ENCODE results near the gene COMMD6. TPM values are rescaled to one million over a fixed set of nuclear protein-coding genes. Genes with fewer than 3 reads are reported as not detected.

Gene COMMD6
- polyA plus RNA-seq, 1 donor from 2014 or later, result 301 TPM

GRCh38 chr13:75491376-75491775 lies 46.3 kb downstream of the COMMD6 start:
- H3K9me3 ChIP-seq (ENCODE audit: low read length), result no peaks in the 10 kb centered on the region
- H3K4me2 ChIP-seq (ENCODE audit: low read length), result no peak overlapping the region
- no peak overlapping the region for H3K4me3 ChIP-seq (ENCODE audit: low read length)
- no peak overlapping the region for H2AFZ ChIP-seq (ENCODE audit: low read depth, low read length)
- H4K20me1 ChIP-seq (ENCODE audit: insufficient read depth), result no peaks in the 10 kb centered on the region
- no peak for TF ChIP-seq SMC3 (conservative IDR thresholded peaks at IDR 0.05; ENCODE audit: poor library complexity)
- TF ChIP-seq POLR2AphosphoS5 (IDR thresholded peaks at IDR 0.05), result no peak
- TF ChIP-seq, protein P1, sequence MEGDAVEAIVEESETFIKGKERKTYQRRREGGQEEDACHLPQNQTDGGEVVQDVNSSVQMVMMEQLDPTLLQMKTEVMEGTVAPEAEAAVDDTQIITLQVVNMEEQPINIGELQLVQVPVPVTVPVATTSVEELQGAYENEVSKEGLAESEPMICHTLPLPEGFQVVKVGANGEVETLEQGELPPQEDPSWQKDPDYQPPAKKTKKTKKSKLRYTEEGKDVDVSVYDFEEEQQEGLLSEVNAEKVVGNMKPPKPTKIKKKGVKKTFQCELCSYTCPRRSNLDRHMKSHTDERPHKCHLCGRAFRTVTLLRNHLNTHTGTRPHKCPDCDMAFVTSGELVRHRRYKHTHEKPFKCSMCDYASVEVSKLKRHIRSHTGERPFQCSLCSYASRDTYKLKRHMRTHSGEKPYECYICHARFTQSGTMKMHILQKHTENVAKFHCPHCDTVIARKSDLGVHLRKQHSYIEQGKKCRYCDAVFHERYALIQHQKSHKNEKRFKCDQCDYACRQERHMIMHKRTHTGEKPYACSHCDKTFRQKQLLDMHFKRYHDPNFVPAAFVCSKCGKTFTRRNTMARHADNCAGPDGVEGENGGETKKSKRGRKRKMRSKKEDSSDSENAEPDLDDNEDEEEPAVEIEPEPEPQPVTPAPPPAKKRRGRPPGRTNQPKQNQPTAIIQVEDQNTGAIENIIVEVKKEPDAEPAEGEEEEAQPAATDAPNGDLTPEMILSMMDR (IDR thresholded peaks at IDR 0.05; ENCODE audit: poor library complexity, severe bottlenecking), result no peak
- TF ChIP-seq EZH2 (IDR thresholded peaks at IDR 0.05; ENCODE audit: borderline replicate concordance, insufficient read depth, low read length, poor library complexity, severe bottlenecking), result no peak
- TF ChIP-seq, protein P2, sequence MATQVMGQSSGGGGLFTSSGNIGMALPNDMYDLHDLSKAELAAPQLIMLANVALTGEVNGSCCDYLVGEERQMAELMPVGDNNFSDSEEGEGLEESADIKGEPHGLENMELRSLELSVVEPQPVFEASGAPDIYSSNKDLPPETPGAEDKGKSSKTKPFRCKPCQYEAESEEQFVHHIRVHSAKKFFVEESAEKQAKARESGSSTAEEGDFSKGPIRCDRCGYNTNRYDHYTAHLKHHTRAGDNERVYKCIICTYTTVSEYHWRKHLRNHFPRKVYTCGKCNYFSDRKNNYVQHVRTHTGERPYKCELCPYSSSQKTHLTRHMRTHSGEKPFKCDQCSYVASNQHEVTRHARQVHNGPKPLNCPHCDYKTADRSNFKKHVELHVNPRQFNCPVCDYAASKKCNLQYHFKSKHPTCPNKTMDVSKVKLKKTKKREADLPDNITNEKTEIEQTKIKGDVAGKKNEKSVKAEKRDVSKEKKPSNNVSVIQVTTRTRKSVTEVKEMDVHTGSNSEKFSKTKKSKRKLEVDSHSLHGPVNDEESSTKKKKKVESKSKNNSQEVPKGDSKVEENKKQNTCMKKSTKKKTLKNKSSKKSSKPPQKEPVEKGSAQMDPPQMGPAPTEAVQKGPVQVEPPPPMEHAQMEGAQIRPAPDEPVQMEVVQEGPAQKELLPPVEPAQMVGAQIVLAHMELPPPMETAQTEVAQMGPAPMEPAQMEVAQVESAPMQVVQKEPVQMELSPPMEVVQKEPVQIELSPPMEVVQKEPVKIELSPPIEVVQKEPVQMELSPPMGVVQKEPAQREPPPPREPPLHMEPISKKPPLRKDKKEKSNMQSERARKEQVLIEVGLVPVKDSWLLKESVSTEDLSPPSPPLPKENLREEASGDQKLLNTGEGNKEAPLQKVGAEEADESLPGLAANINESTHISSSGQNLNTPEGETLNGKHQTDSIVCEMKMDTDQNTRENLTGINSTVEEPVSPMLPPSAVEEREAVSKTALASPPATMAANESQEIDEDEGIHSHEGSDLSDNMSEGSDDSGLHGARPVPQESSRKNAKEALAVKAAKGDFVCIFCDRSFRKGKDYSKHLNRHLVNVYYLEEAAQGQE (IDR thresholded peaks at IDR 0.05; ENCODE audit: borderline replicate concordance), result no peak
- TF ChIP-seq EP300 (conservative IDR thresholded peaks at IDR 0.05; ENCODE audit: poor library complexity, severe bottlenecking), result no peak
- no peak for TF ChIP-seq MXI1 (conservative IDR thresholded peaks at IDR 0.05; ENCODE audit: poor library complexity, severe bottlenecking)
- no peak for TF ChIP-seq TAF1 (IDR thresholded peaks at IDR 0.05; ENCODE audit: low read depth)
- TF ChIP-seq RAD21 (conservative IDR thresholded peaks at IDR 0.05), result no peak
- no peaks in the 10 kb centered on the region for H3K79me2 ChIP-seq (replicated peaks; ENCODE audit: insufficient read depth, low read length)
- no peaks in the 10 kb centered on the region for H3K36me3 ChIP-seq (ENCODE audit: insufficient read depth, low read length)
- no peak overlapping the region for H3K9ac ChIP-seq (ENCODE audit: low read length)
- no peaks in the 10 kb centered on the region for H3F3A ChIP-seq (ENCODE audit: insufficient read depth, low read length, poor library complexity, severe bottlenecking)
- no peak overlapping the region for H3K27ac ChIP-seq (ENCODE audit: low read length)
- H3K27me3 ChIP-seq (ENCODE audit: insufficient read depth, low read depth, low read length), result no peaks in the 10 kb centered on the region
- no peaks in the 10 kb centered on the region for H3K9me2 ChIP-seq (ENCODE audit: insufficient read depth, low read length)

DNA sequence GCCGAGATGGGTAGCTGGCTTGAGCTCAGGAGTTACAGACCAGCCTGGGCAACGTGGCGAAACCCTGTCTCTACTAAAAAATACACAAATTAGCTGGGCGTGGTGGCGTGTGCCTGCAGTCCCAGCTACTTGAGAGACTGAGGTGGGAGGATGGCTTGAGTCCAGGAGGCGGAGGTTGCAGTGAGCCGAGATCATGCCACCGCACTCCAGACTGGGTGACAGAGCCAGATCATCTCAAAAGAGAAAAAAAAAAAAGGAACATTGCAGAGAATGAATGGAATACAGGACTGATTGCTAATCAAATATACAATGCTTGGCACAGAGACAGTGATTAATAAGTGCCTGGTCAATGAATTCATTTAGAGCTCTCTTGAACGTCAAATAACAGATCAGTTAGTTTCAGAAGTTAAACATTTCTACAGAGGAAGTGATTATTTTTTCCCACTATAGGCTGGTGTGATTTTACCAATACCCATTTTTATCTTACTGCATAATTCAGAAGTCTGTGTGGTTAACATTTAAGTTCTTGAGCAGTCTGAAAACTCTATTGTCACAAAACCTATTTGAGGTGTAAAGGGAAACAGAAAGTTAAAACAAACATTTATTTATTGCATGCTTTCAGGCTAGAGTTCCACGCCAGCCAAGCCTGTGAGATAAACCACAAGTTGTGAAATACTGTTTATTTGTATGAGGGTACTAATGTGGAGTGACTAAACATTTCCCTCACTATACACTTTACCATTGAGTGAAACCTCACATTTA lies 48.0 kb downstream of the COMMD6 start:
- no peaks in the 10 kb centered on the region for H3K9me3 ChIP-seq (ENCODE audit: low read length)
- no peaks in the 10 kb centered on the region for H3K79me2 ChIP-seq (replicated peaks; ENCODE audit: insufficient read depth, low read length)
- H3K4me2 ChIP-seq (ENCODE audit: low read length), result no peak overlapping the region
- H2AFZ ChIP-seq (ENCODE audit: low read depth, low read length), result no peak overlapping the region
- H3K27me3 ChIP-seq (ENCODE audit: insufficient read depth, low read depth, low read length), result no peaks in the 10 kb centered on the region
- no peak for TF ChIP-seq MXI1 (conservative IDR thresholded peaks at IDR 0.05; ENCODE audit: poor library complexity, severe bottlenecking)
- TF ChIP-seq EP300 (conservative IDR thresholded peaks at IDR 0.05; ENCODE audit: poor library complexity, severe bottlenecking), result no peak
- no peak for TF ChIP-seq POLR2AphosphoS5 (IDR thresholded peaks at IDR 0.05)
- no peaks in the 10 kb centered on the region for H4K20me1 ChIP-seq (ENCODE audit: insufficient read depth)
- H3K27ac ChIP-seq (ENCODE audit: low read length), result no peak overlapping the region
- no peak overlapping the region for H3K4me3 ChIP-seq (ENCODE audit: low read length)
- no peaks in the 10 kb centered on the region for H3K9me2 ChIP-seq (ENCODE audit: insufficient read depth, low read length)
- H3K9ac ChIP-seq (ENCODE audit: low read length), result no peak overlapping the region
- no peaks in the 10 kb centered on the region for H3K36me3 ChIP-seq (ENCODE audit: insufficient read depth, low read length)
- no peaks in the 10 kb centered on the region for H3F3A ChIP-seq (ENCODE audit: insufficient read depth, low read length, poor library complexity, severe bottlenecking)

Measured in neural cell (in vitro differentiated cells).